Esophagus squamous epithelium (tissue), 4 donors: Measurements from ENCODE around the gene KCNC2.

Source experiments
- CTCF ChIP-seq, 6 experiments: fragments of 450-650 bp in 4 of 6; fragments of 200-600 bp in 2 of 6; sonication (generic) in 2 of 6; IDR thresholded peaks; one replicate each; pipeline ENCODE4 v1.5.1; 2016 to 2019; ENCODE audit warnings: antibody characterized with exemption in 6 of 6, mild to moderate bottlenecking in 4 of 6, moderate library complexity in 4 of 6
- POLR2A ChIP-seq, 4 donors: fragments of 450-650 bp; IDR thresholded peaks; one replicate each; pipeline ENCODE4 v1.6.1; 2017; ENCODE audit warnings: antibody characterized with exemption in 4 of 4, mild to moderate bottlenecking in 4 of 4, moderate library complexity in 3 of 4

- no peak for TF ChIP-seq CTCF (IDR thresholded peaks at IDR 0.05)
- no peak for TF ChIP-seq POLR2A (IDR thresholded peaks at IDR 0.05)
Measured at GRCh38 chr12:75020068-75020557, 189.5 kb downstream of the KCNC2 start.
